ENCODE data around the gene PALD1. TPM values are rescaled to one million over a fixed set of nuclear protein-coding genes. Genes with fewer than 3 reads are reported as not detected.

The PALD1 gene
- total and polyA plus RNA-seq, 2 donors (not counting 1 experiment from before 2014, with no cell fraction given): 0.09 to 0.33 TPM

DNA sequence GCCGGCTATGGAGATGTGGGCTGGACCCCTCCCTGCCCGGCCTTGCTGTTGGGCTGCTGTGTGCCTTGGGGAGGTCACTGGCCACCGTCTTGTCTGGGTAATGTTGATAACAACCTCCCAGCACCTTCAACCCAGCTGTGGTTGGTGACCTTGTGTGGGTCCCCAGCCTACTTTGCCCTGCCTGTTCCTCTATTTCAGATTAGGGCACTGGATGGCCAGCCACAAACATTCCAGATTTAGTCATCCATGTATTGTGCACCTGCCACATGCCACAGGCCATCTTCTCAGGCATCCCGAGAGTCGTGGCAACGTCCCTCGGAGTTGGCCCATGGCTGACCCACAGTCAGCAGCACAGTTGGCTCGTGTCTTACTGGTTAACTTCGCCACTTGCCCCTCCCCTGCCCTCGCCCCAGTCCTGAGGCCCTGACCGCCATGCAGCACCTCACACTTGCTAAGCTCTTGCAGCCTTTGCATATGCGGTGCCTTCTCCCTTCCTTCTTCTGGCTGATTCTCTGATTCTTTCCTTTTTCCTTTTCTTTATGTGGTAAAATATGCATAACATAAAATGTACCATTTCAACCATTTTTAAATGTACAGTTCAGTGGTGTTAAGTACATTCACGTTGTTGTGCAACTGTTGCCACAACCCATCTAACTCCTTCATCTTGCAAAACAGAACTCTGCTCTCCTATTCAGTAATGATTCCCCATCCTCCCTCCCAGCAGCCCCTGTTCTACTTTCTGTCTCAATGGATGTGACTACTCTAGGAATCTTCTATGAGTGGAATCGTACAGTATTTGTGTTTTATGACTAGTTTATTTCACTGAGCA is 63.4 kb downstream of the PALD1 start:
- Histone ChIP-seq H3K36me3 (ENCODE audit: control insufficient read depth, insufficient read depth, low read length) (no peaks in the 10 kb centered on the region), H2AFZ (ENCODE audit: low read length) (no peak overlapping the region), H3K9ac (ENCODE audit: insufficient read depth, low read length) (no peak overlapping the region), H3K27ac (ENCODE audit: insufficient read depth, low read length) (no peak overlapping the region), H3K4me1 (ENCODE audit: control insufficient read depth, extremely low read depth, insufficient read depth, low read length) (no peaks in the 10 kb centered on the region), H3K27me3 (ENCODE audit: control insufficient read depth, insufficient read depth, low read length) (peaks cover 5% of the 10 kb centered on the region), H4K20me1 (ENCODE audit: control insufficient read depth, extremely low read depth, insufficient read depth, low read length) (no peaks in the 10 kb centered on the region), H3K4me2 (ENCODE audit: extremely low read depth, insufficient read depth, low read length) (no peak overlapping the region), H3K9me3 (ENCODE audit: control insufficient read depth, insufficient read depth, low read depth, low read length) (no peaks in the 10 kb centered on the region), H3K4me3 (replicated peaks in 1 of 4; ENCODE audit: control extremely low read depth in 1 of 4, insufficient read depth in 1 of 4, low read depth in 3 of 4, low read length in 4 of 4) (no peak overlapping the region), H3K79me2 (ENCODE audit: control insufficient read depth, insufficient read depth, low read length) (no peaks in the 10 kb centered on the region)
- no peak for DNase-seq (ENCODE audit: low read depth in 2 of 2)
- no peak for TF ChIP-seq CTCF (conservative IDR thresholded peaks at IDR 0.05 in 1 of 2, IDR thresholded peaks at IDR 0.05 in 1 of 2; ENCODE audit: low read depth in 1 of 2, low read length in 2 of 2)
- no peak for TF ChIP-seq EZH2 (IDR thresholded peaks at IDR 0.05; ENCODE audit: low read length, missing control alignments)

DNA sequence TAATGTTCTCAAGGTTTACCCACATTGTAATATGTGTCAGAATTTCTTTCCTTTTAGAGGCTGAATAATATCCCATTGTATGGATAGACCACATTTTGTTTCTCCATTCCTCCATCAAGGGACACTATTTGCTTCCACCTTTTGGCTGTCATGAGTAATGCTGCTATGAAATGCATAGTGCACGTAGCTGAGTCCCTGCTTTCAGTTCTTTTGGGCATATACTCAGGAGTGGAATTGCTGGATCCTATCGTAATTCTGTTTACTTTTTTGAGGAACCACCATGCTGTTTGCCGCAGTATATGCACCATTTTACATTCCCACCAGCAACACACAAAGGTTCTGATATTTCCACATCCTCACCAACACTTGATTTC is 64.0 kb downstream of the PALD1 start:
- Histone ChIP-seq H3K36me3 (ENCODE audit: control insufficient read depth, insufficient read depth, low read length) (no peaks in the 10 kb centered on the region), H3K79me2 (ENCODE audit: control insufficient read depth, insufficient read depth, low read length) (no peaks in the 10 kb centered on the region), H2AFZ (ENCODE audit: low read length) (no peak overlapping the region), H3K9ac (ENCODE audit: insufficient read depth, low read length) (no peak overlapping the region), H4K20me1 (ENCODE audit: control insufficient read depth, extremely low read depth, insufficient read depth, low read length) (no peaks in the 10 kb centered on the region), H3K4me1 (ENCODE audit: control insufficient read depth, extremely low read depth, insufficient read depth, low read length) (no peaks in the 10 kb centered on the region), H3K4me2 (ENCODE audit: extremely low read depth, insufficient read depth, low read length) (no peak overlapping the region), H3K27me3 (ENCODE audit: control insufficient read depth, insufficient read depth, low read length) (peaks cover 5% of the 10 kb centered on the region), H3K9me3 (ENCODE audit: control insufficient read depth, insufficient read depth, low read depth, low read length) (no peaks in the 10 kb centered on the region), H3K27ac (ENCODE audit: insufficient read depth, low read length) (no peak overlapping the region), H3K4me3 (replicated peaks in 1 of 4; ENCODE audit: control extremely low read depth in 1 of 4, insufficient read depth in 1 of 4, low read depth in 3 of 4, low read length in 4 of 4) (no peak overlapping the region)
- peak in 1 of 2 donors; percentile 29 for DNase-seq (ENCODE audit: low read depth in 2 of 2)
- peak; percentile 6 to 37 for TF ChIP-seq CTCF (conservative IDR thresholded peaks at IDR 0.05 in 1 of 2, IDR thresholded peaks at IDR 0.05 in 1 of 2; ENCODE audit: low read depth in 1 of 2, low read length in 2 of 2)
- no peak for TF ChIP-seq EZH2 (IDR thresholded peaks at IDR 0.05; ENCODE audit: low read length, missing control alignments)

DNA sequence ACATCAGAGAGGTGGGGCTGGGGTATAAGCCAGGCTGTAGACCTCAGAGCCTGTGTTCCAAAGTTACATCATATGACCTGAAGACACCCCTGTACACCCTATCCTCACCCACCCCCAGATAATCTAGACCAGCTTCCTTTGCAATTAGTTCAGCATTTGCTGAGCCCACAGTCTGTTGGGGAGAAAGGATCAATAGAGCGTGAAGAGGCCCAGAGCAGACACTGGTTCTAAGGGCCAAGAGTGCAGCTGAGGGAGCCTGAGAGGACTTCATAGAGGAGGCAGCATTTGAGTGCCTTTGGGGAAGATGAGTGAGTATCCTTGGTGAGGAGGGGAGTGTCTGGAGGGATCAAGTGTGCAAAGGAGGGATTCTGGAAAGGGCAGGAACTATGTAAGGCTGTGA is 65.3 kb downstream of the PALD1 start:
- H3K4me2 ChIP-seq (ENCODE audit: extremely low read depth, insufficient read depth, low read length): no peak overlapping the region
- TF ChIP-seq CTCF (conservative IDR thresholded peaks at IDR 0.05 in 1 of 2, IDR thresholded peaks at IDR 0.05 in 1 of 2; ENCODE audit: low read depth in 1 of 2, low read length in 2 of 2): no peak
- TF ChIP-seq EZH2 (IDR thresholded peaks at IDR 0.05; ENCODE audit: low read length, missing control alignments): no peak
- DNase-seq (ENCODE audit: low read depth in 2 of 2): no peak

More for the DNA sequence above, 65.3 kb downstream of the PALD1 start:
- Histone ChIP-seq H3K27me3 (ENCODE audit: control insufficient read depth, insufficient read depth, low read length) (peaks cover 5% of the 10 kb centered on the region), H3K36me3 (ENCODE audit: control insufficient read depth, insufficient read depth, low read length) (no peaks in the 10 kb centered on the region), H3K9ac (ENCODE audit: insufficient read depth, low read length) (no peak overlapping the region), H3K4me1 (ENCODE audit: control insufficient read depth, extremely low read depth, insufficient read depth, low read length) (no peaks in the 10 kb centered on the region), H3K4me3 (replicated peaks in 1 of 4; ENCODE audit: control extremely low read depth in 1 of 4, insufficient read depth in 1 of 4, low read depth in 3 of 4, low read length in 4 of 4) (no peak overlapping the region), H3K27ac (ENCODE audit: insufficient read depth, low read length) (no peak overlapping the region), H2AFZ (ENCODE audit: low read length) (no peak overlapping the region), H3K9me3 (ENCODE audit: control insufficient read depth, insufficient read depth, low read depth, low read length) (no peaks in the 10 kb centered on the region), H3K79me2 (ENCODE audit: control insufficient read depth, insufficient read depth, low read length) (no peaks in the 10 kb centered on the region), H4K20me1 (ENCODE audit: control insufficient read depth, extremely low read depth, insufficient read depth, low read length) (no peaks in the 10 kb centered on the region)

Data from fibroblast of lung (primary cell).